ENCODE data around the gene ZSWIM7.

The ZSWIM7 gene

DNA sequence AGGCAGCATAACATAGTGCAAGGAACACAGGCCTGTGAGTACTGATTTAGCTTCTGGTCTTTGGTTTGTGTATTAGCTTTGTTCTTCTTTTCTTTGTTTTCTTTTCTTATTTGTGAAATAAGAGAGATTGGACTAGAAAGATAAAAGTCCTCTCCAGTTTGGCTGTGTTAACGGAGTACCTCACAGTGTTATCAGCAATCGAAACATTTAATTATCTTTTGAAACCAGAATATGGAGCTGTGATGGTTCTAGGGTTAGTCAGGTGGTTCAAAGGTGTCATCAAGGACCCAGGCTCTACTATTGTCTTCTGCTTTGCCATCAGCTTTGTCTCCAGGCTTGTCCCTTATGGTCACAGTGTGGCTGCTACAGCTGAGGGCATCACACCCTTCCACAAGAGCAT, 29.0 kb downstream of the ZSWIM7 start:
- DNase-seq (ENCODE audit: low read depth): no peak
- H3K4me3 ChIP-seq (ENCODE audit: low read depth, low read length): no peak overlapping the region
- TF ChIP-seq, protein P1, sequence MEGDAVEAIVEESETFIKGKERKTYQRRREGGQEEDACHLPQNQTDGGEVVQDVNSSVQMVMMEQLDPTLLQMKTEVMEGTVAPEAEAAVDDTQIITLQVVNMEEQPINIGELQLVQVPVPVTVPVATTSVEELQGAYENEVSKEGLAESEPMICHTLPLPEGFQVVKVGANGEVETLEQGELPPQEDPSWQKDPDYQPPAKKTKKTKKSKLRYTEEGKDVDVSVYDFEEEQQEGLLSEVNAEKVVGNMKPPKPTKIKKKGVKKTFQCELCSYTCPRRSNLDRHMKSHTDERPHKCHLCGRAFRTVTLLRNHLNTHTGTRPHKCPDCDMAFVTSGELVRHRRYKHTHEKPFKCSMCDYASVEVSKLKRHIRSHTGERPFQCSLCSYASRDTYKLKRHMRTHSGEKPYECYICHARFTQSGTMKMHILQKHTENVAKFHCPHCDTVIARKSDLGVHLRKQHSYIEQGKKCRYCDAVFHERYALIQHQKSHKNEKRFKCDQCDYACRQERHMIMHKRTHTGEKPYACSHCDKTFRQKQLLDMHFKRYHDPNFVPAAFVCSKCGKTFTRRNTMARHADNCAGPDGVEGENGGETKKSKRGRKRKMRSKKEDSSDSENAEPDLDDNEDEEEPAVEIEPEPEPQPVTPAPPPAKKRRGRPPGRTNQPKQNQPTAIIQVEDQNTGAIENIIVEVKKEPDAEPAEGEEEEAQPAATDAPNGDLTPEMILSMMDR (IDR thresholded peaks at IDR 0.05; ENCODE audit: low read depth, low read length, missing control alignments): no peak

- no peak for DNase-seq (ENCODE audit: low read depth)
- no peak overlapping the region for H3K4me3 ChIP-seq (ENCODE audit: low read depth, low read length)
- TF ChIP-seq, protein P1 (IDR thresholded peaks at IDR 0.05; ENCODE audit: low read depth, low read length, missing control alignments): no peak
Observed at GRCh38 chr17:15969463-15969862, 30.0 kb downstream of the ZSWIM7 start.

DNA sequence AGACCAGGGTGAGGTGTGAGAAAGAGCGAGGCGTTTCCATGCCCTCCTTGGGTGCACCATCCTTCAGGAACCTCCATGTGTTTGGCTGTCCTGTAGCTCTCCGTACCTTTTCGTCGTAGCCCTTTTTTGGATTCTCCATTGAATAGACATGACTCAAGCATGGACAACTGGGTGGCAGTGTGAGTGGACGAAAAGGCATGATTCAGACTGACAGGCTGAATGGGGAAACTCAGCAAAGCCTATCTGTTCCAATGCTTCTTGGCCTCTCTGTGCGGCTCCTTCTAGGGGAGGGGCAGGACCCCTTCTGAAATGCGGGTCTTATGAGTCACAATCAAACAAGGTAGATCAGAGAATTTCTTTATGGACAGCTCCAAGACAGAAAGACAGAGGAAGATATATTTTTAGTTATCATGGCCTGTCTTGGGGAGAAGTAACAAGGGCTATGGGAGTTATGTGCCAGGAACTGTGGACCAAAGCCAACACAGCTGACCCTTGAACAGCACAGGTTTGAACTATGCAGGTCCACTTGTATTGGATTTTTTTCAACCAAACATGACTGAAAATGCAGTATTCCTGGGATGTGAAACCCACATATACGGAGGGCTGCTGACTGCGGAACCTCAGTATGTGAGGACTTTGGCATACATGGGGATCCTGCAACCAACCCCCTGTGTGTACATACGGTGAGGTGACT, 31.7 kb downstream of the ZSWIM7 start:
- TF ChIP-seq, protein P1 (IDR thresholded peaks at IDR 0.05; ENCODE audit: low read depth, low read length, missing control alignments): no peak
- DNase-seq (ENCODE audit: low read depth): no peak
- no peak overlapping the region for H3K4me3 ChIP-seq (ENCODE audit: low read depth, low read length)

DNA sequence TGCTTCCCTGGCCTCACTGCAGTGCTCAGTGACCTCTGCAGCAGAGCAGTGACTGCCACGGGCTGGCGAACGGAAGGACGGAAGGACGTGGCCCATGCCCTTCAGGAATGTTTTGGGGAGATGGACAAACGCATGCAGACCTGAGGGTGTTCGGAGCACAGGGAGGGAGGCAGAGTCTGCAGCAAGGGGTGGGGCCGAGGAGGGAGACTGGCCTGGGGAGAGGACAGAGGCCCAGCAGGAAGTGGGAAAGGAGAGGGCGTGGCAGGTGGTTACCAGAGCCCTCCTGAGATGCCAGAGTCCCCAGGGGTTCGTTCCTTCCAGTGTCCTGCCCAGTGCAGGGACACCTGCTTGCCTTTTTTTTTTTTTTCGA, 32.6 kb downstream of the ZSWIM7 start:
- no peak overlapping the region for H3K4me3 ChIP-seq (ENCODE audit: low read depth, low read length)
- no peak for DNase-seq (ENCODE audit: low read depth)
- TF ChIP-seq, protein P1 (IDR thresholded peaks at IDR 0.05; ENCODE audit: low read depth, low read length, missing control alignments): no peak

DNA sequence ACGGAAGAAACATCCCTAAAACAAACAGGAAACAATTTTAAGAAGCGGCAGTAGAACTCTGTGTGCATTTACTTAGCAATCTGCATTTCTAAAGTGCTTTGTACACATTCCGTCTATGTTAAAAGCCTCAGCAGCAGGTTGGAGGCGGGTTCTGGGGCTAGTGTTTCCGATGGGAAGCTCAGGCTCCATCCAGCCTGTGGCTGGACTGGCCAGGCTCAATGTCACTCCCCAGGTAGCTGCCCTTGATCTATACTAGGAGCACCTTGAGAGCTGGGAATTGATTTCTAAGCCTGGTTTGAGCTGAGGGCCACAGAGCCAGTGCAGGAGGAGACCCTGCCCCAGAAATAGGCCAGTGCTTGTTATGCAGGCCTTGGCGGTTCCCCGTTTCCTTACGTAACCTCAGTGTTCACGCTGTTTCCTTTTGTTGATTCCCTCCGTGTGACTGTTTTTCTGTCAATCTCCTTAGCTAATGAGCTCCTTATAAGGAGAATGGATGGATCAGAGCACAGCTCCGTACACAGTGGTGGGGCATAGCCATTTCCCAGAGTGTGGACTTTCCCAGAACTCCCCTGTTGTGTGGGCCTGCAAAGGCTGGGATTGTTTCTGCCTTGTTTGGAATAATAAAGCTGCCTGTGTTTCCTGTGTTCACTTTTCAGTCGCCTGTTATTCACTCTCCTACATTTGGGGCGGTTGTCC, 33.2 kb downstream of the ZSWIM7 start:
- TF ChIP-seq, protein P1 (IDR thresholded peaks at IDR 0.05; ENCODE audit: low read depth, low read length, missing control alignments): no peak
- DNase-seq (ENCODE audit: low read depth): no peak
- no peak overlapping the region for H3K4me3 ChIP-seq (ENCODE audit: low read depth, low read length)

GRCh38 chr17:15965528-15965927, 34.0 kb downstream of the ZSWIM7 start:
- TF ChIP-seq, protein P1 (IDR thresholded peaks at IDR 0.05; ENCODE audit: low read depth, low read length, missing control alignments): no peak
- no peak overlapping the region for H3K4me3 ChIP-seq (ENCODE audit: low read depth, low read length)
- DNase-seq (ENCODE audit: low read depth): no peak
